Testis (tissue), 3 donors: Measurements from ENCODE around the gene POPDC3. TPM values are rescaled to one million over a fixed set of nuclear protein-coding genes. Genes with fewer than 3 reads are reported as not detected.

Experiments used
- DNase-seq: peaks from one replicate; pipeline ENCODE4 v3.0.0-alpha.2; 2019
- H3K27ac ChIP-seq, 2 donors: fragments of 200-600 bp; sonication (generic); one replicate each; pipeline ENCODE4 v1.5.1; 2019
- H3K27me3 ChIP-seq: fragments of 200-600 bp; sonication (generic); one replicate; pipeline ENCODE4 v1.5.1; 2019
- H3K36me3 ChIP-seq: fragments of 200-600 bp; sonication (generic); one replicate; pipeline ENCODE4 v1.5.1; 2017; ENCODE audit warnings: low read depth; ENCODE audit errors: missing control alignments
- H3K4me1 ChIP-seq: fragments of 200-600 bp; sonication (generic); one replicate; pipeline ENCODE4 v1.5.1; 2019
- H3K4me3 ChIP-seq, 2 donors: fragments of 200-600 bp; sonication (generic); one replicate each; pipeline ENCODE4 v1.5.1; 2017 to 2019
- H3K9me3 ChIP-seq: fragments of 200-600 bp; sonication (generic); one replicate; pipeline ENCODE4 v1.5.1; 2017
- POLR2A ChIP-seq: fragments of 450-650 bp; IDR thresholded peaks from one replicate; pipeline ENCODE4 v1.6.1; 2017; ENCODE audit warnings: antibody characterized with exemption, mild to moderate bottlenecking, moderate library complexity
- WGBS, 2 donors: methylation state at CpG; one replicate each; pipeline ENCODE4 v1.1.5; 2018; 5-methylcytosine and 5-hydroxymethylcytosine counted together
- intact Hi-C: fragments of 100-400 bp; cut with DNase I; formaldehyde crosslinking; loops from one replicate; pipeline ENCODE4 v1.15.1; 2023; ENCODE audit warnings: low total_unique reads
- polyA plus RNA-seq: library from polyadenylated mRNA; stranded (reverse); fragments of 350-450 nt; fragmentation: Illumina TruSeq; extraction: RNeasy Lipid Tissue Mini Kit (QIAGEN cat#74804); gene quantifications from one replicate; pipeline ENCODE4 v1.2.3, GENCODE V29; 2014; ENCODE audit warnings: low read depth, low replicate concordance; ENCODE audit not compliant: insufficient read depth
- total RNA-seq, 2 donors: library from RNA; depleted of rRNA; stranded (reverse); fragments of >200 nt; gene quantifications; one replicate each; pipeline ENCODE4 v1.2.3, GENCODE V29; 2016
- TF ChIP-seq, protein P1 (sequence below), 3 experiments: fragments of 450-650 bp in 2 of 3; fragments of 200-600 bp in 1 of 3; sonication (generic) in 1 of 3; IDR thresholded peaks; one replicate each; pipeline ENCODE4 v1.5.1; 2016 to 2019; ENCODE audit warnings: antibody characterized with exemption in 3 of 3, mild to moderate bottlenecking in 2 of 3, moderate library complexity in 1 of 3

The POPDC3 gene
- total and polyA plus RNA-seq, 3 donors from 2014 or later: 7.8 to 13.8 (median 9.8) TPM

DNA sequence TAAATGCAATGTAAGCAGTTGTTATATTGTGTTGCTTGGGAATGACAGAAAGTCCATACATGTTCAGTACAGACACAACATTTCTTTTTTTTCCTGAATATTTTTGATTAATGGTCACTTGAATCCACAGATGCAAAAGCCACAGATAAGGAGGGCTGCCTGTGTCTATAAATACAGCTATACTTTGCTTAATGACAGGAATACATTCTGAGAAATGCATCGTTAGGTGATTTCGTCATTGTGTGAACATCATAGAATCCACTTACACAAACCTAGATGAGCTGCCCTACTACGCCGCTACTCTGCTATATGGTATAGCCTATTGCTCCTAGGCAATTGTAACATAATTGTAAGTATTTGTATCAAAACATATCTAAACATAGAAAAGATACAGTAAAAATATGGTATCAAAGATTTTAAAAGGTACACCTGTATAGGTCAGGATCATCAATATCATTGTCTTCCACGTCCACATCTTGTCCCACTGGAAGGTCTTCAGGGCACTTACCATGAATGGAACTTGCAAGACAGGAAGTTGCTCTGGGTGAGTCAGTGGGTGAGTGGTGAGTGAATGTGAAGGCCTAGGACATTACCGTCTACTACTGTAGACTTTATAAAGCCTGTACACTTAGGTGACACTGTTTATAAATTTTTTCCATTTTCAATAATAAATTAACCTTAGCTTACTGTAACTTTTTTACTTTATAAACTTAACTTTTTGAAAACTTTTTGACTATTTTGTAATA lies 27.9 kb upstream of the POPDC3 start:
- Histone ChIP-seq H3K4me1 (no peaks in the 10 kb centered on the region), H3K27ac (no peak overlapping the region), H3K27me3 (no peaks in the 10 kb centered on the region), H3K36me3 (no peaks in the 10 kb centered on the region), H3K4me3 (no peak overlapping the region), H3K9me3 (no peaks in the 10 kb centered on the region)
- intact Hi-C loops: no loop called here
- no peak for DNase-seq
- WGBS, 2 donors: 78 to 80% methylated on average over 6 of the region's 6 CpGs
- no peak for TF ChIP-seq POLR2A
- TF ChIP-seq, protein P1, sequence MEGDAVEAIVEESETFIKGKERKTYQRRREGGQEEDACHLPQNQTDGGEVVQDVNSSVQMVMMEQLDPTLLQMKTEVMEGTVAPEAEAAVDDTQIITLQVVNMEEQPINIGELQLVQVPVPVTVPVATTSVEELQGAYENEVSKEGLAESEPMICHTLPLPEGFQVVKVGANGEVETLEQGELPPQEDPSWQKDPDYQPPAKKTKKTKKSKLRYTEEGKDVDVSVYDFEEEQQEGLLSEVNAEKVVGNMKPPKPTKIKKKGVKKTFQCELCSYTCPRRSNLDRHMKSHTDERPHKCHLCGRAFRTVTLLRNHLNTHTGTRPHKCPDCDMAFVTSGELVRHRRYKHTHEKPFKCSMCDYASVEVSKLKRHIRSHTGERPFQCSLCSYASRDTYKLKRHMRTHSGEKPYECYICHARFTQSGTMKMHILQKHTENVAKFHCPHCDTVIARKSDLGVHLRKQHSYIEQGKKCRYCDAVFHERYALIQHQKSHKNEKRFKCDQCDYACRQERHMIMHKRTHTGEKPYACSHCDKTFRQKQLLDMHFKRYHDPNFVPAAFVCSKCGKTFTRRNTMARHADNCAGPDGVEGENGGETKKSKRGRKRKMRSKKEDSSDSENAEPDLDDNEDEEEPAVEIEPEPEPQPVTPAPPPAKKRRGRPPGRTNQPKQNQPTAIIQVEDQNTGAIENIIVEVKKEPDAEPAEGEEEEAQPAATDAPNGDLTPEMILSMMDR (IDR thresholded peaks at IDR 0.05): no peak

DNA sequence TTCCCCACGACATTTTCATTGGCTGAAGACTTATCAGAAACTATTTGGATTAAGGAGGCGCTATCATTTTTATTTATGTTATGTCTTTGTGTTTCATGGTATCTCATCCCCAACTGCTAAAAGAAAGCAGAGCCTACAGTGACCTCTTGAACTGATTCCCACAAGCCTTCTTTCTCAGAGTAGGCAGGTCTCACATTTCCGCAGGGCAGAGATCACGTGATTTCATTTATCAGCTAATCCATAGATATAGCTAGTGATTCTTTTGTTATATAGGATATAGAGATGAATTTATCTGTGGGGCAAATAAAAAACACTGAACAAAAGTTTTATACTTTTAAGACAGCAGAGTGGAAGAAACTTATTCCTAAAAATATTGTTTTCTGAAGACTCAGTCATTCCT lies 25.0 kb upstream of the POPDC3 start:
- Histone ChIP-seq H3K27me3 (no peaks in the 10 kb centered on the region), H3K9me3 (no peaks in the 10 kb centered on the region), H3K27ac (no peak overlapping the region), H3K36me3 (no peaks in the 10 kb centered on the region), H3K4me3 (no peak overlapping the region), H3K4me1 (no peaks in the 10 kb centered on the region)
- no peak for DNase-seq
- intact Hi-C loops: no loop called here
- WGBS, 2 donors: 40 to 53% methylated on average over 4 of the region's 4 CpGs
- no peak for TF ChIP-seq POLR2A
- TF ChIP-seq, protein P1 (IDR thresholded peaks at IDR 0.05): no peak

DNA sequence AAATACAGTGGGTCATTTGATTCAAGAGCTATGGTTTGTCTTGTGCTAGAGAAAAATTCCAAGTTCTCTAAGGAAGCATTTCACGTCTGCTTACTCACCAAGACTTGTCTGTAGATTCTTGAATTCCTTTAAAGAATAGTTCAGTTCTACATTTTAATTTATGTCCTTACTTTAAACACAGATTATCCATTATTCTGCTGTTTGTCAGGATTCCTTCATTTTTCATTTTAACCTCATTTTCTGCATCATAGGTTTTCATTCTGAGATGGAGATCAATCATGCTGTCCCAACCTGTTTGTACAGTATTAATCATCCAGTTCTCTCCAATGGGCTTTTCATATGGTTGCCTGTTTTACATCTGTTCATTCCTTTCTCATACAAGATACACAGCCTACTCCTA lies 24.5 kb upstream of the POPDC3 start:
- intact Hi-C loops: no loop called here
- TF ChIP-seq POLR2A: no peak
- TF ChIP-seq, protein P1 (IDR thresholded peaks at IDR 0.05): no peak
- Histone ChIP-seq H3K36me3 (no peaks in the 10 kb centered on the region), H3K4me3 (no peak overlapping the region), H3K4me1 (no peaks in the 10 kb centered on the region), H3K27ac (no peak overlapping the region), H3K9me3 (no peaks in the 10 kb centered on the region), H3K27me3 (no peaks in the 10 kb centered on the region)
- WGBS, 2 donors: 68 to 76% methylated on average over 1 of the region's 1 CpG
- DNase-seq: no peak

DNA sequence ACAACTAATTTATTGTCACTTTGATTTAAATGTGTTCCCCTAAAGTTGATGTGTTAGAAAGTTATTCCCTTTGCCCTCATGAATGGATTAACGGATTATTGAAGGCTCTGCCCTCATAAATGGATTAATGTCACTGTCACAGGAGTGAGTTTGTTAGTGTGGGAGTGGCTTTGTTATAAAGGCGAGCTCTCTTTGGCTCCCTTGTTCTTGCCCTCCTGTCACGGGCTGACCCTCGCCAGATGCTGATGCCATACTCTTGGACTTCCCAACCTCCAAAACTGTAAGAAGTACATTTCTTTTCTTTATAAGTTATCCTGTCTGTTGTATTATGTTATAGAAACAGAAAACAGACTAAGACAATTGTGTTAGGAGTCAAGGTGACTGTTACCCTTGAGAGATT lies 22.7 kb upstream of the POPDC3 start:
- Histone ChIP-seq H3K27me3 (no peaks in the 10 kb centered on the region), H3K36me3 (no peaks in the 10 kb centered on the region), H3K4me3 (no peak overlapping the region), H3K27ac (no peak overlapping the region), H3K9me3 (no peaks in the 10 kb centered on the region), H3K4me1 (no peaks in the 10 kb centered on the region)
- no peak for DNase-seq
- intact Hi-C loops: no loop called here
- TF ChIP-seq, protein P1 (IDR thresholded peaks at IDR 0.05): no peak
- TF ChIP-seq POLR2A: no peak
- 80 to 84% methylated on average over 4 of the region's 4 CpGs for WGBS, 2 donors
